ENCODE results near the gene RNF168. TPM values are rescaled to one million over a fixed set of nuclear protein-coding genes. Genes with fewer than 3 reads are reported as not detected.

RNF168 gene
- total RNA-seq, 2 donors from 2014 or later, result 37.3 to 48.4 TPM

- WGBS, 2 experiments (ENCODE audit: insufficient coverage in 1 of 2, insufficient read length in 1 of 2), result 91 to 94% methylated on average over 2 of the region's 2 CpGs
- Histone ChIP-seq H3K9me3 (ENCODE audit: control insufficient read depth, low read length) (peaks cover 21% of the 10 kb centered on the region), H3K27me3 (ENCODE audit: control insufficient read depth, insufficient read depth, low read length, poor library complexity, severe bottlenecking) (no peaks in the 10 kb centered on the region), H3K4me1 (ENCODE audit: control insufficient read depth, insufficient read depth, low read length) (no peaks in the 10 kb centered on the region), H3K27ac (ENCODE audit: low read depth, low read length) (no peak overlapping the region), H3K36me3 (ENCODE audit: control insufficient read depth, insufficient read depth, low read length) (no peaks in the 10 kb centered on the region), H3K9ac (ENCODE audit: extremely low read depth, low read length, poor library complexity, severe bottlenecking) (no peak overlapping the region), H3K4me3 (ENCODE audit: low read length) (no peak overlapping the region)
- Mint-ChIP-seq H3K4me1 (no peaks in the 10 kb centered on the region), H3K27ac (no peak overlapping the region), H3K9me3 (peaks cover 52% of the 10 kb centered on the region), H3K27me3 (ENCODE audit: insufficient read depth) (peaks cover 2% of the 10 kb centered on the region), H3K36me3 (ENCODE audit: low read depth) (peaks cover 13% of the 10 kb centered on the region), H3K4me3 (no peak overlapping the region)
- TF ChIP-seq CTCF (conservative IDR thresholded peaks at IDR 0.05), result peak; percentile 27
- peak; percentile 50 for DNase-seq
Observed at GRCh38 chr3:196547067-196547466, 43.5 kb upstream of the RNF168 start.

GRCh38 chr3:196546537-196546936 lies 43.0 kb upstream of the RNF168 start:
- H3K4me3 Mint-ChIP-seq, result no peak overlapping the region
- H3K27ac ChIP-seq (ENCODE audit: low read depth, low read length), result no peak overlapping the region
- H3K9me3 ChIP-seq (ENCODE audit: control insufficient read depth, low read length), result peaks cover 21% of the 10 kb centered on the region
- H3K4me1 ChIP-seq (ENCODE audit: control insufficient read depth, insufficient read depth, low read length), result no peaks in the 10 kb centered on the region
- peaks cover 50% of the 10 kb centered on the region for H3K9me3 Mint-ChIP-seq
- no peaks in the 10 kb centered on the region for H3K36me3 ChIP-seq (ENCODE audit: control insufficient read depth, insufficient read depth, low read length)
- DNase-seq, result no peak
- H3K9ac ChIP-seq (ENCODE audit: extremely low read depth, low read length, poor library complexity, severe bottlenecking), result no peak overlapping the region
- no peaks in the 10 kb centered on the region for H3K4me1 Mint-ChIP-seq
- 83 to 91% methylated on average over 2 to 5 of the region's 5 CpGs for WGBS, 2 experiments (ENCODE audit: insufficient coverage in 1 of 2, insufficient read length in 1 of 2)
- no peak overlapping the region for H3K4me3 ChIP-seq (ENCODE audit: low read length)
- peaks cover 13% of the 10 kb centered on the region for H3K36me3 Mint-ChIP-seq (ENCODE audit: low read depth)
- no peak for TF ChIP-seq CTCF (conservative IDR thresholded peaks at IDR 0.05)
- no peaks in the 10 kb centered on the region for H3K27me3 ChIP-seq (ENCODE audit: control insufficient read depth, insufficient read depth, low read length, poor library complexity, severe bottlenecking)
- H3K27me3 Mint-ChIP-seq (ENCODE audit: insufficient read depth), result peaks cover 2% of the 10 kb centered on the region
- H3K27ac Mint-ChIP-seq, result no peak overlapping the region

GRCh38 chr3:196544491-196544992 lies 41.0 kb upstream of the RNF168 start:
- Histone ChIP-seq H3K36me3 (ENCODE audit: control insufficient read depth, insufficient read depth, low read length) (no peaks in the 10 kb centered on the region), H3K4me3 (ENCODE audit: low read length) (no peak overlapping the region), H3K4me1 (ENCODE audit: control insufficient read depth, insufficient read depth, low read length) (no peaks in the 10 kb centered on the region), H3K9ac (ENCODE audit: extremely low read depth, low read length, poor library complexity, severe bottlenecking) (no peak overlapping the region), H3K9me3 (ENCODE audit: control insufficient read depth, low read length) (peaks cover 10% of the 10 kb centered on the region), H3K27ac (ENCODE audit: low read depth, low read length) (no peak overlapping the region), H3K27me3 (ENCODE audit: control insufficient read depth, insufficient read depth, low read length, poor library complexity, severe bottlenecking) (no peaks in the 10 kb centered on the region)
- DNase-seq, result no peak
- H3K4me3 Mint-ChIP-seq, result no peak overlapping the region
- H3K9me3 Mint-ChIP-seq, result peaks cover 40% of the 10 kb centered on the region
- H3K27me3 Mint-ChIP-seq (ENCODE audit: insufficient read depth), result peaks cover 2% of the 10 kb centered on the region
- H3K4me1 Mint-ChIP-seq, result no peaks in the 10 kb centered on the region
- TF ChIP-seq CTCF (conservative IDR thresholded peaks at IDR 0.05), result no peak
- H3K36me3 Mint-ChIP-seq (ENCODE audit: low read depth), result peaks cover 3% of the 10 kb centered on the region
- WGBS, 2 experiments (ENCODE audit: insufficient coverage in 1 of 2, insufficient read length in 1 of 2), result 97 to 100% methylated on average over 2 of the region's 2 CpGs
- no peak overlapping the region for H3K27ac Mint-ChIP-seq
